ENCODE measurements around the gene UBE2H. TPM values are rescaled to one million over a fixed set of nuclear protein-coding genes. Genes with fewer than 3 reads are reported as not detected.

Gene UBE2H
- total RNA-seq, 3 donors from 2014 or later (not counting 1 experiment from before 2014, with no cell fraction given): 80.9 to 86.9 (median 83.1) TPM

DNA sequence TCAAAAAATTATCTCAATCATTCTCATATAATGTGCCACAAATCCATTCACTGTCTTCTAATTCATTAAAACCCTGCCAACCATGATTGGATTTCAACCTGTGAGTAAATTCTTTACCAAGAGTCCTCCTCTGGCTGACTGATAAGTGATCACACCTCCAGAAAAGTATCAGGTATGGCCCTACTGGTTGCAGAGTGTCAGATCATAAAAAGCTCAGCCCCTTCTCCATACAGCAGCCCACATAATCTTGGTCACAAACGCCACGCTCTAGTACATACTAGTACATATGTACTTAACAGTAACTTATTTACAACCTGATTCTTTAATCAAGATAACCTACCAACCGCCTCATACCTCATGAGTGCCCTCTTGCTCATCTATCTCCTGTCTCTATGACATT is 26.1 kb downstream of the UBE2H start:
- intact Hi-C loops (cut with micrococcal nuclease): no loop called here
- Histone ChIP-seq H3K27me3 (ENCODE audit: control insufficient read depth, insufficient read depth, low read length) (no peaks in the 10 kb centered on the region), H3K4me3 (ENCODE audit: low read length) (no peak overlapping the region), H3K36me3 (ENCODE audit: control insufficient read depth, insufficient read depth, low read length) (peaks cover 5% of the 10 kb centered on the region), H3K27ac (ENCODE audit: low read length) (no peak overlapping the region), H3K4me1 (ENCODE audit: control insufficient read depth, insufficient read depth, low read length) (no peaks in the 10 kb centered on the region), H3K9me3 (ENCODE audit: control insufficient read depth, insufficient read depth, low read length) (no peaks in the 10 kb centered on the region)
- H3K36me3 Mint-ChIP-seq: no peaks in the 10 kb centered on the region
- ATAC-seq: no peak
- no peaks in the 10 kb centered on the region for H3K27me3 Mint-ChIP-seq (ENCODE audit: low read depth in 2 of 2)
- no peak overlapping the region for H3K4me3 Mint-ChIP-seq
- no peak for DNase-seq
- no peaks in the 10 kb centered on the region for H3K9me3 Mint-ChIP-seq
- 98% methylated on average over 3 of the region's 3 CpGs for WGBS (ENCODE audit: insufficient coverage)
- peaks cover 18 to 23% of the 10 kb centered on the region in 2 donors for H3K4me1 Mint-ChIP-seq
- H3K27ac Mint-ChIP-seq: peak overlapping the region in 1 of 2 donors; percentile 3
- TF ChIP-seq, protein P1, sequence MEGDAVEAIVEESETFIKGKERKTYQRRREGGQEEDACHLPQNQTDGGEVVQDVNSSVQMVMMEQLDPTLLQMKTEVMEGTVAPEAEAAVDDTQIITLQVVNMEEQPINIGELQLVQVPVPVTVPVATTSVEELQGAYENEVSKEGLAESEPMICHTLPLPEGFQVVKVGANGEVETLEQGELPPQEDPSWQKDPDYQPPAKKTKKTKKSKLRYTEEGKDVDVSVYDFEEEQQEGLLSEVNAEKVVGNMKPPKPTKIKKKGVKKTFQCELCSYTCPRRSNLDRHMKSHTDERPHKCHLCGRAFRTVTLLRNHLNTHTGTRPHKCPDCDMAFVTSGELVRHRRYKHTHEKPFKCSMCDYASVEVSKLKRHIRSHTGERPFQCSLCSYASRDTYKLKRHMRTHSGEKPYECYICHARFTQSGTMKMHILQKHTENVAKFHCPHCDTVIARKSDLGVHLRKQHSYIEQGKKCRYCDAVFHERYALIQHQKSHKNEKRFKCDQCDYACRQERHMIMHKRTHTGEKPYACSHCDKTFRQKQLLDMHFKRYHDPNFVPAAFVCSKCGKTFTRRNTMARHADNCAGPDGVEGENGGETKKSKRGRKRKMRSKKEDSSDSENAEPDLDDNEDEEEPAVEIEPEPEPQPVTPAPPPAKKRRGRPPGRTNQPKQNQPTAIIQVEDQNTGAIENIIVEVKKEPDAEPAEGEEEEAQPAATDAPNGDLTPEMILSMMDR (IDR thresholded peaks at IDR 0.05): no peak

DNA sequence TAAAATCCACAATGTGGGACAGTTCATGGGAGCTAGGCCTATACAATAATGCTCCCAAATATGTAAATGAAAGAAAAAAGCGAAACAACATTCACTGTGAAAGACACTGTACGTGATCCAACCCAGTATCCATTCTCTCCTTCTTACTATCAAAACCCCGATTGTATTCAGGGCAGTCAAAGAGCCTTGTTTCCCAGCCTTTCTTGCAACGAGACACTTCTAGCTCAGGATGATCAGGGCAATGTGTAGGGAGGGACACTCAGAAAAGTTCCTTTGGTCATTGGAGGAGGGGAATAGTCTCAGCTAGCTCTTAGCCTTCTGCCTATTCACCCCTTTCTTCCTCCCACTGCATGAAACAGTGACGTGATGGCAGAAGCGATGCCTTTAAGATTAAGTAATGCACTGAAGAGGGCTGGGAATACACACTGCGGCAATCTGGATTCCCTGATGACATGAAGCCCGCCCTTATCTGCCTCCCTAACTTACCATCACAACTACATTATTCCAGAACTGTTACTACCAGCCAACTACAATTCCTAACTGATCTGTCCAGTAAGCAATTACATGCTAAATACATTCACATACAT is 27.3 kb downstream of the UBE2H start:
- Histone ChIP-seq H3K36me3 (ENCODE audit: control insufficient read depth, insufficient read depth, low read length) (peaks cover 5% of the 10 kb centered on the region), H3K27me3 (ENCODE audit: control insufficient read depth, insufficient read depth, low read length) (no peaks in the 10 kb centered on the region), H3K9me3 (ENCODE audit: control insufficient read depth, insufficient read depth, low read length) (no peaks in the 10 kb centered on the region), H3K27ac (ENCODE audit: low read length) (no peak overlapping the region), H3K4me3 (ENCODE audit: low read length) (no peak overlapping the region), H3K4me1 (ENCODE audit: control insufficient read depth, insufficient read depth, low read length) (no peaks in the 10 kb centered on the region)
- intact Hi-C loops (cut with micrococcal nuclease): no loop called here
- TF ChIP-seq, protein P1 (IDR thresholded peaks at IDR 0.05): no peak
- Mint-ChIP-seq H3K27me3 (ENCODE audit: low read depth in 2 of 2) (no peaks in the 10 kb centered on the region), H3K27ac (no peak overlapping the region), H3K4me3 (no peak overlapping the region), H3K36me3 (no peaks in the 10 kb centered on the region), H3K9me3 (no peaks in the 10 kb centered on the region), H3K4me1 (peaks cover 23% of the 10 kb centered on the region in 2 donors)
- no peak for ATAC-seq
- no peak for DNase-seq
- WGBS (ENCODE audit: insufficient coverage): 95% methylated on average over 8 of the region's 8 CpGs

DNA sequence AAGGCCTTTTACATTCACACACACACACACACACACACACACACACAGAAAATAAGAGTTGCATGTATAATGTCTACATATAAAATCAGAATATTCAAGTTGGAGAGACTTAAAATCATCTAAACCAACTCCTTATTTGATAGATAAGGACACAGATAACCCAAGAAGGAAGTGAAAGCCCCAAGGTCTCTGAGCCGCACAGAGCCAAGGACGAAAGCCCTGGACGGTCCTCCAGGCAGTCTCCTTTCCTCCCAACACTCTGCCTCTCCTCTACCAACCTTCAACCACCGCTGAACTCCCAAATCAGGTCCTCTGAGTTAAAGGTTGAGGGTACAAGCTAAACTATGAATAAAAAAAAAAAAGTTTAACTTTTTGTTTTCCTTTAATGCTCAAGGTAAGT is 28.2 kb downstream of the UBE2H start:
- H3K27ac ChIP-seq (ENCODE audit: low read length): no peak overlapping the region
- peaks cover 5% of the 10 kb centered on the region for H3K36me3 ChIP-seq (ENCODE audit: control insufficient read depth, insufficient read depth, low read length)
- intact Hi-C loops (cut with micrococcal nuclease): no loop called here
- Mint-ChIP-seq H3K4me3 (no peak overlapping the region), H3K27ac (no peak overlapping the region), H3K36me3 (no peaks in the 10 kb centered on the region), H3K27me3 (ENCODE audit: low read depth in 2 of 2) (no peaks in the 10 kb centered on the region), H3K4me1 (peaks cover 25% of the 10 kb centered on the region in 2 donors), H3K9me3 (no peaks in the 10 kb centered on the region)
- no peaks in the 10 kb centered on the region for H3K4me1 ChIP-seq (ENCODE audit: control insufficient read depth, insufficient read depth, low read length)
- H3K9me3 ChIP-seq (ENCODE audit: control insufficient read depth, insufficient read depth, low read length): no peaks in the 10 kb centered on the region
- ATAC-seq (no peak), DNase-seq (no peak)
- no peak overlapping the region for H3K4me3 ChIP-seq (ENCODE audit: low read length)
- WGBS (ENCODE audit: insufficient coverage): 48% methylated on average over 2 of the region's 4 CpGs
- H3K27me3 ChIP-seq (ENCODE audit: control insufficient read depth, insufficient read depth, low read length): no peaks in the 10 kb centered on the region
- TF ChIP-seq, protein P1 (IDR thresholded peaks at IDR 0.05): no peak

DNA sequence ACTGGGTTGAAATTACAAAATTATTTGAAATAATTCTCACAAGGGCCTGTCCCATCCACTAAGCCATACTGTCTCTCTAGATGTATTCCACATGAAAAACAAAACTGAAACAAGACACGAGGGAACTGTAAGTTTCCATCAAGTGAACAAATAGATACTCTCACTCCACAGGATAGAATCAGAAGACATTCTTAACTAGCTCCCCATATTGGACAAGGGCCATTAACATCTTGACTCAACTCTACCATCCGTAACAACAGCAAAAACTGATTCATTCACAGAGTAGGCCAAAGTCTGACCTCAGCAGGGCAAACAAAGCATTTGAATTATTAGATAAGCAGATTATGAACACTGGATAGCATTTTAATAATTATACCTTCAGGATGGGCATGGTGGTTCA is 29.1 kb downstream of the UBE2H start:
- peaks cover 3% of the 10 kb centered on the region for H3K36me3 ChIP-seq (ENCODE audit: control insufficient read depth, insufficient read depth, low read length)
- H3K27me3 ChIP-seq (ENCODE audit: control insufficient read depth, insufficient read depth, low read length): no peaks in the 10 kb centered on the region
- TF ChIP-seq, protein P1 (IDR thresholded peaks at IDR 0.05): no peak
- Mint-ChIP-seq H3K4me3 (no peak overlapping the region), H3K27me3 (ENCODE audit: low read depth in 2 of 2) (no peaks in the 10 kb centered on the region), H3K36me3 (no peaks in the 10 kb centered on the region), H3K9me3 (no peaks in the 10 kb centered on the region), H3K4me1 (peaks cover 25% of the 10 kb centered on the region in 2 donors), H3K27ac (peak overlapping the region in 1 of 2 donors; percentile 51)
- H3K4me1 ChIP-seq (ENCODE audit: control insufficient read depth, insufficient read depth, low read length): no peaks in the 10 kb centered on the region
- no peak overlapping the region for H3K4me3 ChIP-seq (ENCODE audit: low read length)
- intact Hi-C loops (cut with micrococcal nuclease): no loop called here
- WGBS (ENCODE audit: insufficient coverage): 73% methylated on average over 2 of the region's 2 CpGs
- no peak for DNase-seq
- ATAC-seq: no peak
- no peaks in the 10 kb centered on the region for H3K9me3 ChIP-seq (ENCODE audit: control insufficient read depth, insufficient read depth, low read length)
- H3K27ac ChIP-seq (ENCODE audit: low read length): no peak overlapping the region
